GM13976 (cell line): ENCODE measurements around the gene SESN3.
"Not testable (repeated sequence)": the region's sequence is repeated elsewhere in the genome, so short reads cannot be mapped to it uniquely, and the experiment has no call there.

Experiments used
- DNase-seq: peaks from one replicate; pipeline ENCODE4 v3.0.0; 2012; ENCODE audit warnings: low spot score
- in situ Hi-C: fragments of 300-500 bp; cut with MboI; formaldehyde crosslinking; loops from one replicate; pipeline ENCODE4 v1.12.0; 2022; ENCODE audit warnings: low sequenced_read_pairs, mixed read lengths, inconsistent platforms; ENCODE audit not compliant: unreplicated experiment
- TF ChIP-seq, protein P1 (sequence below): IDR thresholded peaks from 2 replicates; pipeline ENCODE4 v1.5.1; 2012; ENCODE audit warnings: borderline replicate concordance, mild to moderate bottlenecking; ENCODE audit not compliant: insufficient read depth; ENCODE audit errors: extremely low read depth, missing control alignments, control extremely low read depth

SESN3 gene

DNA sequence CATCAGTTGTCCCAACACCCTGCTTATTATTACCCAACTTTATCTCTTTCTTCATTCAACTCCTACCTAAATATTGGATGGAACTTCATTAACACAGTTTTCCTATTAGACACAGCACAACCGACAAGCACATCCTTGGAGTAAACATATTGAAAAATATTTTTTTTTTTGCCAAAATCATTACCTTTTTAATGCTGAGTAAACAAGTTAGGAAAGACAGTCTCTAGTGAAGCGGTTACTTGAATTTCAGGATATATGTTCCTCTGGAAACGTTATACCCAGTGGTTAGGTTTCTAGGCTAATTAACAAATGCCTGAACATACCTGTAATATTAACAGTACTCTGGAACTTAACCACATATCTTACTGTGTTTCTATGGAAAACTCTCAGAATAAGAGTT is 11.4 kb downstream of the SESN3 start:
- in situ Hi-C loops: no loop called here
- no peak for DNase-seq
- TF ChIP-seq, protein P1, sequence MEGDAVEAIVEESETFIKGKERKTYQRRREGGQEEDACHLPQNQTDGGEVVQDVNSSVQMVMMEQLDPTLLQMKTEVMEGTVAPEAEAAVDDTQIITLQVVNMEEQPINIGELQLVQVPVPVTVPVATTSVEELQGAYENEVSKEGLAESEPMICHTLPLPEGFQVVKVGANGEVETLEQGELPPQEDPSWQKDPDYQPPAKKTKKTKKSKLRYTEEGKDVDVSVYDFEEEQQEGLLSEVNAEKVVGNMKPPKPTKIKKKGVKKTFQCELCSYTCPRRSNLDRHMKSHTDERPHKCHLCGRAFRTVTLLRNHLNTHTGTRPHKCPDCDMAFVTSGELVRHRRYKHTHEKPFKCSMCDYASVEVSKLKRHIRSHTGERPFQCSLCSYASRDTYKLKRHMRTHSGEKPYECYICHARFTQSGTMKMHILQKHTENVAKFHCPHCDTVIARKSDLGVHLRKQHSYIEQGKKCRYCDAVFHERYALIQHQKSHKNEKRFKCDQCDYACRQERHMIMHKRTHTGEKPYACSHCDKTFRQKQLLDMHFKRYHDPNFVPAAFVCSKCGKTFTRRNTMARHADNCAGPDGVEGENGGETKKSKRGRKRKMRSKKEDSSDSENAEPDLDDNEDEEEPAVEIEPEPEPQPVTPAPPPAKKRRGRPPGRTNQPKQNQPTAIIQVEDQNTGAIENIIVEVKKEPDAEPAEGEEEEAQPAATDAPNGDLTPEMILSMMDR: no peak

DNA sequence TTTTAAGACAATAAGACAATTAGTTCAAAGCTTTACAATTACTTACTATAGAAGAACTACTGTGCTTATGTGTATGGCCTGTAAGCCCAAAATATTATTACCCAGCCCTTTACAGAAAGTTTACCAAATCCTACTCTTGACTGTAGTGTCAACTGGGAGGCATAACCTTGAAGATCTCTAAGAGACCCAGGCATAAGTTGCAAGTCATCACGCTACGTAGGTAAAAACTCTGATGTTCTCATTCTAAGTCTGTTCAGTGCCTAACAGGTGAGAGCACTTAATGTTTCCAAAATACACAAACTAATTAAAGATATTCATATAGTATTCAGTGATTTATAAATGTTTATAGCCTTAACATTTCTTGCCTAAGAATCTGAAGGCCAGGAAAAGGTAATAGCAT is 12.9 kb downstream of the SESN3 start:
- no peak for DNase-seq
- TF ChIP-seq, protein P1: no peak
- in situ Hi-C loops: no loop called here

GRCh38 chr11:95212609-95213008 is 18.4 kb downstream of the SESN3 start:
- DNase-seq: no peak
- in situ Hi-C loops: no loop called here
- TF ChIP-seq, protein P1: no peak

DNA sequence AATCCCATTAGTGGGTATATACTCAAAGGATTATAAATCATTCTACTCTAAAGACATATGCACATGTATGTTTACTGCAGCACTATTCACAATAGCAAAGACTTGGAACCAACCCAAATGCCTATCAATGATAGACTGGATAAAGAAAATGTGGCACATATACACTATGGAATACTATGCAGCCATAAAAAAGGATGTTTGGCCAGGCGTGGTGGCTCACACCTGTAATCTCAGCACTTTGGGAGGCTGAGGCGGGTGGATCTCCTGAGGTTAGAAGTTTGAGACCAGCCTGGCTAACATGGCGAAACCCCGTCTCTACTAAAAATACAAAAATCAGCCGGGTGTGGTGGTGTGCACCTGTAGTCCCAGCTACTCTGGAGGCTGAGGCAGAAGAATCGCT is 21.5 kb downstream of the SESN3 start:
- DNase-seq, in situ Hi-C loops: not testable (repeated sequence)

DNA sequence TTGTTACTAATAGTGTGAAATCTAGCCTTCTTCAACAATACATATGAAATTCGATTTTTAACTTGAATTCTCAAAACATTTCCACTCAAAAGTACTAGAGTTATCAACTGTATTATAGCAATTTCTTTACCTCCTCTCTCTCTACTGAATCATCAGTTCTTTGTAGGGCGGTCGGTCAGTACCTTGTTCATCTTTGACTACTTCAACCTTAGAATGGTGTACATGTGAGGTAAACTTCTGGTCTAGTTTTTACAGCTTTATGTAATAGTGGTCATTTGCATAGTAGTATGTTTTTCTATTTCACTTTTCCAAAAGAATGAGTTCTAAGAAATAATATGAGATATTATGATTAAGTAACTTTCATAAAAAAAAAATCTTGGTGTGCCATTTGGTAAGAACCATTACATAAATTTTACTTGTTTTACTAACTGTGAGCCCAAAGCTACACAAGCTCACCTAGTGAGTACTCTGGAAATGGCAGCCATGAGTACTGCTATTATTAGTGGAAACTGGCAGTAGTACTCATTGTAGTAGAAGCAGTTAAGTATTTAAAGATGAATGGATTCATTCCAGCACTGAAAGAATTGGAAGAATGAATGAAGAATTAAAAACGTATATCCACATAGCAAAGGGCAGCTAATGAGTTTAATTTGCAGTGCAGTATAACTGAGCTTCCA is 30.1 kb downstream of the SESN3 start:
- in situ Hi-C loops: no loop called here

DNA sequence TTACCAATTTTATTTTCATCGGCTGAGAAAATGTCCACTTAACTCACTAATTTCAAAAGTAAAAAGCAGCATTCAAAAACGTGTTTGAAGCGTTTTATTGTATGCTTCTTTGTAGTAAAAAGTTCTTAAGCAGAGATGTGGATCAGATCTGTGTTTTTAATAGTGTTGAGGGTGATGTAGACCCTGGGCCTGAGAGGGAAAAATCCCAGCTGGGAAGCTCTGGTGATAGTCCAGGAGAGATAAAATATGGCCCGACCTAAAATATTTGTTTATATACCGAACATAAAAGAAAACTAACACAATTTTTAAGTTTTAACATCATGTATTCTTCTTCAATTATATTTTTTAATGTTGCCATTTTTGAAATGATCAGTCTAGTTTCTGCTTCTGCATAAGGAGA is 35.2 kb downstream of the SESN3 start:
- in situ Hi-C loops: no loop called here
- TF ChIP-seq, protein P1: no peak
- DNase-seq: no peak

More for the DNA sequence above, 30.1 kb downstream of the SESN3 start:
- TF ChIP-seq, protein P1: no peak
- no peak for DNase-seq

DNA sequence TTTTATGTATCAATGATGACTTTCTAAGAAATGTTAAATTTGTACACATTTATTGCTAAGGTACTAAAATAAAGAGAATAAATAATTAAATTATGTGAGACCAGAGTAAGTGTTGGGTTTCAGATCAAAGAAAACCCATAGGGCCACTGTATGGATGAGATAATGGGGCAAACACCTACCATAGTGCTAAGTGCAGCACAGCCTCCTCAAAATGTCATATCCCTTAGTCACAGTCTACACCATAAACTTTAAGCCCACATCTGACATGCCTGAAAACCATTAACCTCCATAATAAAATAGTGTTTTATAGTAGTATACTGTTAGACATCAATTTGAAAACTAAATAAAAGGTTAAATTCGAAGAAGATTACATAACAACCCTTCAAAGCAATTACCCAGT is 37.5 kb downstream of the SESN3 start:
- TF ChIP-seq, protein P1: no peak
- in situ Hi-C loops: no loop called here
- DNase-seq: no peak
